Germinal center (tissue), 1 donor: ENCODE data around the gene KBTBD2.
"Not testable (repeated sequence)": the region's sequence is repeated elsewhere in the genome, so short reads cannot be mapped to it uniquely, and the experiment has no call there.

Source experiments
- DNase-seq: peaks from one replicate; pipeline ENCODE4 v3.0.0; 2012; ENCODE audit warnings: mixed read lengths, low spot score

KBTBD2 gene

GRCh38 chr7:32855837-32856775, 35.5 kb downstream of the KBTBD2 start:
- not testable (repeated sequence) for DNase-seq

GRCh38 chr7:32850654-32851053, 40.9 kb downstream of the KBTBD2 start:
- not testable (repeated sequence) for DNase-seq

GRCh38 chr7:32848655-32849054, 42.9 kb downstream of the KBTBD2 start:
- DNase-seq = not testable (repeated sequence)

GRCh38 chr7:32846630-32847225, 44.8 kb downstream of the KBTBD2 start:
- peak; percentile 69 for DNase-seq

GRCh38 chr7:32844748-32845147, 46.8 kb downstream of the KBTBD2 start:
- DNase-seq = not testable (repeated sequence)

- not testable (repeated sequence) for DNase-seq
Observed at GRCh38 chr7:32843763-32844162, 47.8 kb downstream of the KBTBD2 start.

GRCh38 chr7:32839846-32840245, 51.7 kb downstream of the KBTBD2 start:
- DNase-seq = not testable (repeated sequence)

- not testable (repeated sequence) for DNase-seq
Observed at GRCh38 chr7:32828996-32829752, 62.4 kb downstream of the KBTBD2 start.
